Measurements from ENCODE around the gene NLRP7. TPM values are rescaled to one million over a fixed set of nuclear protein-coding genes. Genes with fewer than 3 reads are reported as not detected.
"Not testable (repeated sequence)": the region's sequence is repeated elsewhere in the genome, so short reads cannot be mapped to it uniquely, and the experiment has no call there.

Gene NLRP7
- total and polyA plus RNA-seq, 11 donors = not detected

DNA sequence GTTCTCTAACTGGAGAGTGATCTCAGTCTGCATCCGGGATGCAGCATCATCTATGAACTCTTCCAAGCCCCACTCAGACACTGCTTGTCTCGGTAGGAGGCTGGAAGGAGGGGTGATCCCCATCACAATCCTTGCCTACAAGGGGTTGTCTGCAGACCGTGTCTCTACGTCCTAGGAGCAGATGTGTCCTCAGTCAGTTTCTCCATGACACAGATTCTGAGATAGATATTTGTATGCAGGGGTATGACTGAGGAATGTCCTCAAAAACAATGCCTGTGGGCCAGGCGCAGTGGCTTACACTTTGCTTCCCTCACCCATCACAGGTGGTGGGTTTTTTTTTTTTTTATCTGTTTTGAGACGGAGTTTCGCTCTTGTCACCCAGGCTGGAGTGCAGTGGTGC lies 40.5 kb downstream of the NLRP7 start:
- TF ChIP-seq, protein P1, sequence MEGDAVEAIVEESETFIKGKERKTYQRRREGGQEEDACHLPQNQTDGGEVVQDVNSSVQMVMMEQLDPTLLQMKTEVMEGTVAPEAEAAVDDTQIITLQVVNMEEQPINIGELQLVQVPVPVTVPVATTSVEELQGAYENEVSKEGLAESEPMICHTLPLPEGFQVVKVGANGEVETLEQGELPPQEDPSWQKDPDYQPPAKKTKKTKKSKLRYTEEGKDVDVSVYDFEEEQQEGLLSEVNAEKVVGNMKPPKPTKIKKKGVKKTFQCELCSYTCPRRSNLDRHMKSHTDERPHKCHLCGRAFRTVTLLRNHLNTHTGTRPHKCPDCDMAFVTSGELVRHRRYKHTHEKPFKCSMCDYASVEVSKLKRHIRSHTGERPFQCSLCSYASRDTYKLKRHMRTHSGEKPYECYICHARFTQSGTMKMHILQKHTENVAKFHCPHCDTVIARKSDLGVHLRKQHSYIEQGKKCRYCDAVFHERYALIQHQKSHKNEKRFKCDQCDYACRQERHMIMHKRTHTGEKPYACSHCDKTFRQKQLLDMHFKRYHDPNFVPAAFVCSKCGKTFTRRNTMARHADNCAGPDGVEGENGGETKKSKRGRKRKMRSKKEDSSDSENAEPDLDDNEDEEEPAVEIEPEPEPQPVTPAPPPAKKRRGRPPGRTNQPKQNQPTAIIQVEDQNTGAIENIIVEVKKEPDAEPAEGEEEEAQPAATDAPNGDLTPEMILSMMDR (IDR thresholded peaks at IDR 0.05) = no peak
- TF ChIP-seq POLR2A (IDR thresholded peaks at IDR 0.05) = no peak
- no peak overlapping the region for H3K27ac ChIP-seq
- ATAC-seq (no peak), DNase-seq (no peak)
- 80 to 91% (median 83%) methylated on average over 6 to 7 of the region's 7 CpGs for WGBS, 4 donors
- H3K27me3 ChIP-seq = peaks cover 0 to 12% (median 0%) of the 10 kb centered on the region in 9 donors
- H3K36me3 ChIP-seq = no peaks in the 10 kb centered on the region
- H3K9me3 ChIP-seq = no peaks in the 10 kb centered on the region
- H3K4me1 ChIP-seq = no peaks in the 10 kb centered on the region
- intact Hi-C loops (cut with DNase I) = no loop called here
- H3K4me3 ChIP-seq = peak overlapping the region in 1 of 12 donors; percentile 1

DNA sequence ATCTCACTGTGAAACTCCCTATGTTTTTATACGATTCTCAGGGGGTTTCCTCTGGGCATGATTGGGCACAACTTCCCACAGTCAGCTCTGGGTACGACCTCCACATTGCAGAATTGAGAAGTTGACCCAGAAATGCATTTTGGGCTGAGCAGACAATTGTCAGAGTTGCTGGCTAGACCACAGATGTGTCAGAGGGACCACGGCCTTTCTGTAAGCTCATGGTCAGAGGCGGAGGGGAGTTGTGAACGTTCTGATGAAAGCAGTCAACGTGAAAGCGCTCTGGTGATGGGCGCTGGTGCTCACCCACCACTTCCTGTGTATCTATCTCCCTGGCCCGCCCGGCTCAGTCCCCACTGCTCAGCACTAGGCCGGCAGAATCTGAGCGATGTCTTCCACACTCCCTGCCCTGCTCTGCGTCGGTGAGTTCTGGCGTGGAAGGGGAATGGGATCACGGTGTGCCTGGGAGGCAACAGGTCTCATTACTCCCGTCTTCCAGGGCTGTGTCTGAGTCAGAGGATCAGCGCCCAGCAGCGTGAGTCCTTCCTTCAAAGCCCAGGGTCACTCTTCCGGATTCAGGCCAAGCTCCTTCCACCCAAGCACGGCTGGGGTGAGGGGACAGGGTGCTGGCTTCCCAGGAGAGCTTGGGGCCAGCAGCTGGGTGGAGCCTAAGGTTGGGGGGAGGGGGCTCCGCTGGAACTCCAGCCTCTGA lies 41.4 kb downstream of the NLRP7 start, which contains the start of gene NCR1:
Gene NCR1, plus strand, starts transcription at position 346 of the 709 bp plus-strand sequence. Its CDS starts 40 bp downstream, at position 386.
- DNase-seq (no peak), ATAC-seq (peak in 1 of 4 donors; percentile 38)
- Histone ChIP-seq H3K27me3 (peaks cover 0 to 12% (median 0%) of the 10 kb centered on the region in 9 donors), H3K4me1 (no peaks in the 10 kb centered on the region), H3K27ac (no peak within 1 kb of the TSS), H3K9me3 (no peaks in the 10 kb centered on the region), H3K36me3 (no peaks in the 10 kb centered on the region), H3K4me3 (peak within 1 kb of the TSS in 1 of 12 donors; percentile 1)
- intact Hi-C loops (cut with DNase I) = no loop called here
- TF ChIP-seq, protein P1 (IDR thresholded peaks at IDR 0.05) = no peak
- no peak for TF ChIP-seq POLR2A (IDR thresholded peaks at IDR 0.05)
- WGBS, 4 donors = 31 to 43% (median 38%) methylated on average over 10 to 22 of the region's 22 CpGs

DNA sequence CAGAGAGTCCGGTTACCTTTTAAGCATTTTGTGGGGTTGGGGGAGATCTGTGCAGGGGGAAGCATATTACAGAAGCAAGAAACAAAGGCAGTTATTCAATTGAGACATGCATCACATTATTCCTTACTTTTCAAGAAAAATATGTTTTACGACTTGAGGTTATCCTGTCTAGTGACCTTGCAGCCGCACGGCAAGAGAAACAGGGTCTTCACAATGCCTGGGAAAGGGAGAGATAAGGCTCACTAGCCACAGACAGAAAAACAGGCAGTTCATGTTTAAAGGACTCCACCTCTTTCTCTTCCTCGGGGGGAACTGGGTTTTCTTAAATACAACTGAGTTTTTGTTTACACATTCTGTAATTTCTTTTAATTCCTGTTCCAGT lies 41.9 kb downstream of the NLRP7 start:
- Histone ChIP-seq H3K9me3 (no peaks in the 10 kb centered on the region), H3K4me3 (no peak overlapping the region), H3K36me3 (no peaks in the 10 kb centered on the region), H3K27me3 (peaks cover 0 to 12% (median 2%) of the 10 kb centered on the region in 9 donors), H3K4me1 (no peaks in the 10 kb centered on the region), H3K27ac (no peak overlapping the region)
- DNase-seq (no peak), ATAC-seq (no peak)
- intact Hi-C loops (cut with DNase I) = no loop called here
- TF ChIP-seq POLR2A (IDR thresholded peaks at IDR 0.05) = no peak
- TF ChIP-seq, protein P1 (IDR thresholded peaks at IDR 0.05) = no peak
- 21 to 33% (median 27%) methylated on average over 5 of the region's 5 CpGs for WGBS, 4 donors

DNA sequence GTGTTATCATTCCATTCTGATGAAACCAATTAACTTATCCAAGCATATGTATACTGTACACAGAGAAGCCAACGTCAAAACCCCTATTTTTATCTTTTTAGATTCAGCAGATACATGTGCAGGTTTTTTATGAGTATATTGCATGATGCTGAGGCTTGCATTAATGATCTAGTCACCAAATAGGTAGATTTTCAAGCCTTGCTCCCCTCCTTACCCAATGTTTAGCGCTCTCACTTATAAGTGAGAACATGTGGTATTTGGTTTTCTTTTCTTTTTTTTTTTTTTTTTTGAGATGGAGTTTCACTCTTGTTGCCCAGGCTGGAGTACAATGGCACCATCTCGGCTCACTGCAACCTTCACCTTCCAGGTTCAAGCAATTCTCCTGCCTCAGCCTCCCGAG lies 43.1 kb downstream of the NLRP7 start:
- WGBS, 4 donors = 73 to 83% (median 76%) methylated on average over 4 of the region's 4 CpGs
- intact Hi-C loops (cut with DNase I) = not testable (repeated sequence)

More for the DNA sequence above, 43.1 kb downstream of the NLRP7 start:
- not testable (repeated sequence) for H3K4me3 ChIP-seq, DNase-seq, H3K27ac ChIP-seq, ATAC-seq, H3K4me1 ChIP-seq, H3K9me3 ChIP-seq, H3K36me3 ChIP-seq
- peaks cover 0 to 20% (median 5%) of the 10 kb centered on the region in 9 donors for H3K27me3 ChIP-seq
